HL-60 (cell line): ENCODE results near the gene MRPS34.
A peak's percentile ranks its signal among the peaks of the same experiment; 100 is the strongest.

Source experiments
- POLR2AphosphoS5 ChIP-seq: IDR thresholded peaks from 2 replicates; pipeline ENCODE4 v1.6.1; 2012; ENCODE audit warnings: low read depth
- REST ChIP-seq: IDR thresholded peaks from 2 replicates; pipeline ENCODE4 v1.6.1; 2012; ENCODE audit warnings: low read depth; ENCODE audit not compliant: insufficient replicate concordance
- TF ChIP-seq, protein P1 (sequence below): IDR thresholded peaks from one replicate; pipeline ENCODE4 v1.5.1; 2011; ENCODE audit warnings: low read length, control low read depth, inconsistent platforms; ENCODE audit not compliant: insufficient read depth

DNA sequence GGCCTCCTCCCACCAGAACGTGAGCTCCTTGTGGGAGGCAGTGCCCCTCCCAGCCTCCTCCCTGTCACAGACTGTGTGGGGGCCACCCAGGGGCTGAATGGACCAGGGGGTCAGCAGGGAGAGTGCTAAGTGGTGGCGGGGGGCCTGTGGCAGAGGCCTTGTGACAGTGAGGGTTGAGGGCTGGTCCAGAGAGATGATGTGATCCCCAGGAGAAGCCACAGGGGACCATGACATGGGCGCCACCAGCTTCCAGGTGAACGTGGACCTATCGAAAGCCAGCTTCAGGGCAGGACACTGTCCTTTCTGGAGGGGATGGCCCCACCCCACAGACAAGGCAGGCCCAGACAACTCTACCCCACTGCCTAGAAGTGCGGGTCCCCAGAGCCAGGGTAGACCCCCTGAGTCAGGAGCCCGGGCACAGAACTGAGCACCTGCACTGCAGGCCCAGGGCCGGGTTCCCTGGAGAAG is 6.3 kb upstream of the MRPS34 start:
- TF ChIP-seq POLR2AphosphoS5 (peak; percentile 5; the same call in 1 of the 2 replicates), REST (no peak)
- TF ChIP-seq, protein P1, sequence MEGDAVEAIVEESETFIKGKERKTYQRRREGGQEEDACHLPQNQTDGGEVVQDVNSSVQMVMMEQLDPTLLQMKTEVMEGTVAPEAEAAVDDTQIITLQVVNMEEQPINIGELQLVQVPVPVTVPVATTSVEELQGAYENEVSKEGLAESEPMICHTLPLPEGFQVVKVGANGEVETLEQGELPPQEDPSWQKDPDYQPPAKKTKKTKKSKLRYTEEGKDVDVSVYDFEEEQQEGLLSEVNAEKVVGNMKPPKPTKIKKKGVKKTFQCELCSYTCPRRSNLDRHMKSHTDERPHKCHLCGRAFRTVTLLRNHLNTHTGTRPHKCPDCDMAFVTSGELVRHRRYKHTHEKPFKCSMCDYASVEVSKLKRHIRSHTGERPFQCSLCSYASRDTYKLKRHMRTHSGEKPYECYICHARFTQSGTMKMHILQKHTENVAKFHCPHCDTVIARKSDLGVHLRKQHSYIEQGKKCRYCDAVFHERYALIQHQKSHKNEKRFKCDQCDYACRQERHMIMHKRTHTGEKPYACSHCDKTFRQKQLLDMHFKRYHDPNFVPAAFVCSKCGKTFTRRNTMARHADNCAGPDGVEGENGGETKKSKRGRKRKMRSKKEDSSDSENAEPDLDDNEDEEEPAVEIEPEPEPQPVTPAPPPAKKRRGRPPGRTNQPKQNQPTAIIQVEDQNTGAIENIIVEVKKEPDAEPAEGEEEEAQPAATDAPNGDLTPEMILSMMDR: no peak
